Measurements from ENCODE around the gene DNAJC27. TPM values are rescaled to one million over a fixed set of nuclear protein-coding genes. Genes with fewer than 3 reads are reported as not detected.

The DNAJC27 gene
- total and polyA plus RNA-seq, 9 of the 15 experiments (the other 6 are each of a cell fraction or from before 2014, with no cell fraction given), result 0.53 to 5.9 (median 3.0) TPM

- BruUV-seq (replicated peaks), result no TSS peak
- in situ Hi-C loops (cut with MboI) (no loop called here), intact Hi-C loops (cut with micrococcal nuclease) (no loop called here)
- WGBS (ENCODE audit: insufficient coverage, low coverage, missing lambda C conversion rate), result 85% methylated on average over 7 of the region's 7 CpGs
- ChIA-PET POLR2A (no interaction called here), CTCF (ENCODE audit: low intra/inter-chr PET ratio) (no interaction called here)
- no peaks in the 10 kb centered on the region for H3K27me3 ChIP-seq (ENCODE audit: control insufficient read depth in 2 of 2, insufficient read depth in 2 of 2, low read length in 2 of 2)
- H3K9me1 ChIP-seq (ENCODE audit: control insufficient read depth, insufficient read depth, low read length), result no peaks in the 10 kb centered on the region
- DNase-seq (ENCODE audit: extremely low read depth in 1 of 4, low spot score in 3 of 4) (no peak), ATAC-seq (no peak), FAIRE-seq (no peak)
- H3K4me3 ChIP-seq, result no peak overlapping the region
- H3K4me1 ChIP-seq (replicated peaks in 1 of 2; ENCODE audit: control insufficient read depth in 2 of 2, insufficient read depth in 2 of 2, low read length in 2 of 2), result no peaks in the 10 kb centered on the region
- H3K4me2 ChIP-seq (ENCODE audit: insufficient read depth, low read length), result no peak overlapping the region
- peaks cover 34% of the 10 kb centered on the region for H3K36me3 ChIP-seq (ENCODE audit: control insufficient read depth, insufficient read depth, low read length)
- H3K27ac ChIP-seq (ENCODE audit: extremely low read depth, low read depth, low read length), result no peak overlapping the region
- no peaks in the 10 kb centered on the region for H3K9me3 ChIP-seq (replicated peaks; ENCODE audit: control insufficient read depth, insufficient read depth, low read depth, low read length)
- no peak overlapping the region for H2AFZ ChIP-seq (ENCODE audit: low read depth, low read length)
- H4K20me1 ChIP-seq (replicated peaks; ENCODE audit: control insufficient read depth, insufficient read depth, low read length), result no peaks in the 10 kb centered on the region
- TF ChIP-seq MAFK (IDR thresholded peaks at IDR 0.05; ENCODE audit: low read length), result peak; percentile 68
- no peak for TF ChIP-seq KLF1 (tag; IDR thresholded peaks at IDR 0.05)
- peak; percentile 62 for TF ChIP-seq MAFG (tag; conservative IDR thresholded peaks at IDR 0.05)
- no peak for TF ChIP-seq MTF1 (CRISPR knock-in tag; IDR thresholded peaks at IDR 0.05; ENCODE audit: borderline replicate concordance)
- no peak for TF ChIP-seq RBM17 (IDR thresholded peaks at IDR 0.05; ENCODE audit: borderline replicate concordance, low read depth, low read length)
- peak; percentile 59 for TF ChIP-seq C11orf30 (IDR thresholded peaks at IDR 0.05; ENCODE audit: low read depth)
- TF ChIP-seq ZNF316 (IDR thresholded peaks at IDR 0.05), result peak; percentile 86
- peak; percentile 69 for TF ChIP-seq MAFF (IDR thresholded peaks at IDR 0.05; ENCODE audit: low read length)
- H3K79me2 ChIP-seq (ENCODE audit: control insufficient read depth, insufficient read depth, low read length), result no peaks in the 10 kb centered on the region
- no peak overlapping the region for H3K9ac ChIP-seq (ENCODE audit: insufficient read depth in 1 of 2, low read depth in 2 of 2, low read length in 2 of 2)
Measured at GRCh38 chr2:24950102-24950501, 21.7 kb downstream of the DNAJC27 start.

GRCh38 chr2:24948506-24948905, 23.2 kb downstream of the DNAJC27 start:
- FAIRE-seq, result no peak
- no peaks in the 10 kb centered on the region for H3K9me3 ChIP-seq (replicated peaks; ENCODE audit: control insufficient read depth, insufficient read depth, low read depth, low read length)
- no peaks in the 10 kb centered on the region for H4K20me1 ChIP-seq (replicated peaks; ENCODE audit: control insufficient read depth, insufficient read depth, low read length)
- intact Hi-C loops (cut with micrococcal nuclease) (no loop called here), in situ Hi-C loops (cut with MboI) (no loop called here)
- H3K9me1 ChIP-seq (ENCODE audit: control insufficient read depth, insufficient read depth, low read length), result no peaks in the 10 kb centered on the region
- BruUV-seq (replicated peaks), result no TSS peak
- H3K4me1 ChIP-seq (replicated peaks in 1 of 2; ENCODE audit: control insufficient read depth in 2 of 2, insufficient read depth in 2 of 2, low read length in 2 of 2), result no peaks in the 10 kb centered on the region
- no peak overlapping the region for H3K4me2 ChIP-seq (ENCODE audit: insufficient read depth, low read length)
- no peak for ATAC-seq
- DNase-seq (ENCODE audit: extremely low read depth in 1 of 4, low spot score in 3 of 4), result no peak
- TF ChIP-seq CEBPG (CRISPR knock-in tag; IDR thresholded peaks at IDR 0.05), result no peak
- TF ChIP-seq CEBPG (tag; conservative IDR thresholded peaks at IDR 0.05 in 1 of 2, IDR thresholded peaks at IDR 0.05 in 1 of 2), result no peak
- no peak overlapping the region for H3K4me3 ChIP-seq
- ChIA-PET POLR2A (interaction anchor here (0.5 to 1.0 kb wide), 3 partner anchors 8 to 335 kb away, joined by 3 to 7 read pairs (median 3); no protein-coding TSS in a partner anchor), CTCF (ENCODE audit: low intra/inter-chr PET ratio) (no interaction called here)
- no peaks in the 10 kb centered on the region for H3K27me3 ChIP-seq (ENCODE audit: control insufficient read depth in 2 of 2, insufficient read depth in 2 of 2, low read length in 2 of 2)
- H3K27ac ChIP-seq (ENCODE audit: extremely low read depth, low read depth, low read length), result no peak overlapping the region
- no peak overlapping the region for H3K9ac ChIP-seq (ENCODE audit: insufficient read depth in 1 of 2, low read depth in 2 of 2, low read length in 2 of 2)
- H3K36me3 ChIP-seq (ENCODE audit: control insufficient read depth, insufficient read depth, low read length), result peaks cover 25% of the 10 kb centered on the region; the same call in 2 of the 3 replicates
- no peaks in the 10 kb centered on the region for H3K79me2 ChIP-seq (ENCODE audit: control insufficient read depth, insufficient read depth, low read length)
- 86% methylated on average over 6 of the region's 6 CpGs for WGBS (ENCODE audit: insufficient coverage, low coverage, missing lambda C conversion rate)
- H2AFZ ChIP-seq (ENCODE audit: low read depth, low read length), result no peak overlapping the region

Measured in K562 (cell line).